Spleen (tissue), 7 donors: ENCODE measurements around the gene MAP2K5.

Experiments
- POLR2A ChIP-seq, 3 donors: fragments of 450-650 bp; IDR thresholded peaks; one replicate each; pipeline ENCODE4 v1.5.1; 2017; ENCODE audit warnings: antibody characterized with exemption in 3 of 3, mild to moderate bottlenecking in 1 of 3
- POLR2AphosphoS5 ChIP-seq, 3 donors: sonication (generic); formaldehyde crosslinking; IDR thresholded peaks; one replicate each; pipeline ENCODE4 v1.5.1; 2017; ENCODE audit warnings: antibody characterized with exemption in 3 of 3
- TF ChIP-seq, protein P1 (sequence below), 11 experiments: fragments of 200-600 bp in 7 of 11; fragments of 450-650 bp in 4 of 11; sonication (generic) in 4 of 11; IDR thresholded peaks in 8 of 11; conservative IDR thresholded peaks in 3 of 11; 1 replicate in 7 of 11; 2 replicates in 4 of 11; pipeline versions ENCODE4 v1.4.0 to v1.8.0; 2016 to 2021; ENCODE audit warnings: antibody characterized with exemption in 11 of 11, inconsistent platforms in 4 of 11, mild to moderate bottlenecking in 1 of 11
- donor health status: DM: no; HTN: no; CAD: no; lungs with moderate emphysema.
- donor health status: DM: no; HTN: no; CAD: no.
- donor health status: DM: no; HTN: no; CAD: no.

GRCh38 chr15:67575039-67575502 lies 32.6 kb downstream of the MAP2K5 start:
- TF ChIP-seq POLR2AphosphoS5 (IDR thresholded peaks at IDR 0.05) (no peak), POLR2A (IDR thresholded peaks at IDR 0.05) (no peak)
- TF ChIP-seq, protein P1, sequence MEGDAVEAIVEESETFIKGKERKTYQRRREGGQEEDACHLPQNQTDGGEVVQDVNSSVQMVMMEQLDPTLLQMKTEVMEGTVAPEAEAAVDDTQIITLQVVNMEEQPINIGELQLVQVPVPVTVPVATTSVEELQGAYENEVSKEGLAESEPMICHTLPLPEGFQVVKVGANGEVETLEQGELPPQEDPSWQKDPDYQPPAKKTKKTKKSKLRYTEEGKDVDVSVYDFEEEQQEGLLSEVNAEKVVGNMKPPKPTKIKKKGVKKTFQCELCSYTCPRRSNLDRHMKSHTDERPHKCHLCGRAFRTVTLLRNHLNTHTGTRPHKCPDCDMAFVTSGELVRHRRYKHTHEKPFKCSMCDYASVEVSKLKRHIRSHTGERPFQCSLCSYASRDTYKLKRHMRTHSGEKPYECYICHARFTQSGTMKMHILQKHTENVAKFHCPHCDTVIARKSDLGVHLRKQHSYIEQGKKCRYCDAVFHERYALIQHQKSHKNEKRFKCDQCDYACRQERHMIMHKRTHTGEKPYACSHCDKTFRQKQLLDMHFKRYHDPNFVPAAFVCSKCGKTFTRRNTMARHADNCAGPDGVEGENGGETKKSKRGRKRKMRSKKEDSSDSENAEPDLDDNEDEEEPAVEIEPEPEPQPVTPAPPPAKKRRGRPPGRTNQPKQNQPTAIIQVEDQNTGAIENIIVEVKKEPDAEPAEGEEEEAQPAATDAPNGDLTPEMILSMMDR (IDR thresholded peaks at IDR 0.05 in 8 of 11, conservative IDR thresholded peaks at IDR 0.05 in 3 of 11), result no peak
